HL-60 (cell line): ENCODE measurements around the gene ARHGAP10.

Experiments used
- CTCF ChIP-seq: IDR thresholded peaks from one replicate; pipeline ENCODE4 v1.5.1; 2011; ENCODE audit warnings: low read length, control low read depth, inconsistent platforms; ENCODE audit not compliant: insufficient read depth
- GABPA ChIP-seq: IDR thresholded peaks from 2 replicates; pipeline ENCODE4 v1.6.1; 2012; ENCODE audit warnings: low read depth
- POLR2AphosphoS5 ChIP-seq: IDR thresholded peaks from 2 replicates; pipeline ENCODE4 v1.6.1; 2012; ENCODE audit warnings: low read depth
- TF ChIP-seq, protein P1 (sequence below): IDR thresholded peaks from 2 replicates; pipeline ENCODE4 v1.6.1; 2012; ENCODE audit warnings: low read depth; ENCODE audit not compliant: insufficient replicate concordance

DNA sequence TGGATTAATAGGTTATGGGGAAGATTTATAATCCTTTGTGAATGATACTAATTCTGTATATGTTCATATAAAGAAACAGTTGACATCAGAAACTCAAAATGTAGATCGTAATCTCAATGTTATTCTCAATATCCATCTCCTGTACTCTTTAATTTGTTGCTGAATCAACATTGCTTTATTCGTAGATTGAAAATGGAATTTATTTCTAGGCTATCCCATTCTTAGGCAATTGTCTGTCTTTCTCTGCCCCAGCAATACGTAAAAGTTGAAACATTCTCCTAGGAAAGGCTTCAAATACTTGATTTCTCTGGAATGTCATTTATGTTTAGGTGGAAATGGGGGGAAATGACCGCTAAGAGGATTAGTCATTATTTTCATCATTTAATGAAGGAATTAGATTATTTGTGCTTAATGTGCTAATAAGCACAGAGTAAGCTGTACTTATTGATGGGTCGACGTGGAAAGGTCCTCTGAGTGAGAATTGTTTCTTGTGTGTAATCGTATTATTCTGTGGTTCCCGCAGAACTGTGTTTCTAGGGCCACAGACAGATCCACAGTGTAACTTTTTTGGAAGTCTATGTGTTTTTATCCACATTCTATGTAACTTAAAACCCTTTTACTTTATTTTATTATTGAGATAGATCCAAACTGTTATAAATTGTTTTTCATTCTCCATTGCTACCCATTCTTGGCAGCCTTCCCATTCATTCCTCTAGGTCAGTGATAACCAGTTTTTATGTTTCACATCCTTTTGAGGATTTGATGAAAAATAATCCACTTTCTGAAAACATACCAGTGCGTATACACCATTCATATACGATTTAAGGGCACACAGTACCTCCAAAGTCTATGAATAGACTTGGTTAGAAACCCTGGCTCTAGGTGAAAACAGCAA lies 262.9 kb downstream of the ARHGAP10 start:
- TF ChIP-seq CTCF, result no peak
- no peak for TF ChIP-seq POLR2AphosphoS5
- TF ChIP-seq, protein P1, sequence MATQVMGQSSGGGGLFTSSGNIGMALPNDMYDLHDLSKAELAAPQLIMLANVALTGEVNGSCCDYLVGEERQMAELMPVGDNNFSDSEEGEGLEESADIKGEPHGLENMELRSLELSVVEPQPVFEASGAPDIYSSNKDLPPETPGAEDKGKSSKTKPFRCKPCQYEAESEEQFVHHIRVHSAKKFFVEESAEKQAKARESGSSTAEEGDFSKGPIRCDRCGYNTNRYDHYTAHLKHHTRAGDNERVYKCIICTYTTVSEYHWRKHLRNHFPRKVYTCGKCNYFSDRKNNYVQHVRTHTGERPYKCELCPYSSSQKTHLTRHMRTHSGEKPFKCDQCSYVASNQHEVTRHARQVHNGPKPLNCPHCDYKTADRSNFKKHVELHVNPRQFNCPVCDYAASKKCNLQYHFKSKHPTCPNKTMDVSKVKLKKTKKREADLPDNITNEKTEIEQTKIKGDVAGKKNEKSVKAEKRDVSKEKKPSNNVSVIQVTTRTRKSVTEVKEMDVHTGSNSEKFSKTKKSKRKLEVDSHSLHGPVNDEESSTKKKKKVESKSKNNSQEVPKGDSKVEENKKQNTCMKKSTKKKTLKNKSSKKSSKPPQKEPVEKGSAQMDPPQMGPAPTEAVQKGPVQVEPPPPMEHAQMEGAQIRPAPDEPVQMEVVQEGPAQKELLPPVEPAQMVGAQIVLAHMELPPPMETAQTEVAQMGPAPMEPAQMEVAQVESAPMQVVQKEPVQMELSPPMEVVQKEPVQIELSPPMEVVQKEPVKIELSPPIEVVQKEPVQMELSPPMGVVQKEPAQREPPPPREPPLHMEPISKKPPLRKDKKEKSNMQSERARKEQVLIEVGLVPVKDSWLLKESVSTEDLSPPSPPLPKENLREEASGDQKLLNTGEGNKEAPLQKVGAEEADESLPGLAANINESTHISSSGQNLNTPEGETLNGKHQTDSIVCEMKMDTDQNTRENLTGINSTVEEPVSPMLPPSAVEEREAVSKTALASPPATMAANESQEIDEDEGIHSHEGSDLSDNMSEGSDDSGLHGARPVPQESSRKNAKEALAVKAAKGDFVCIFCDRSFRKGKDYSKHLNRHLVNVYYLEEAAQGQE, result no peak
- no peak for TF ChIP-seq GABPA
